HepG2 (cell line): ENCODE measurements around the gene MMP19. TPM values are rescaled to one million over a fixed set of nuclear protein-coding genes. Genes with fewer than 3 reads are reported as not detected.
A peak's percentile ranks its signal among the peaks of the same experiment; 100 is the strongest.

ENCODE experiments used
- ADNP ChIP-seq: sonication (generic); formaldehyde crosslinking; IDR thresholded peaks from 2 replicates; pipeline ENCODE4 v1.4.0; 2020; ENCODE audit warnings: missing genetic modification reagents
- ARNTL ChIP-seq: sonication (generic); formaldehyde crosslinking; IDR thresholded peaks from 2 replicates; pipeline ENCODE4 v1.4.0; 2020; ENCODE audit warnings: mild to moderate bottlenecking, missing genetic modification reagents
- ATF1 ChIP-seq: IDR thresholded peaks from 2 replicates; pipeline ENCODE4 v1.6.1; 2016; ENCODE audit warnings: mild to moderate bottlenecking, control low read depth
- BCL6 ChIP-seq: IDR thresholded peaks from 2 replicates; pipeline ENCODE4 v1.6.1; 2016; ENCODE audit warnings: missing genetic modification reagents, missing compliant biosample characterization
- BORCS8-MEF2B ChIP-seq: sonication (generic); formaldehyde crosslinking; IDR thresholded peaks from 2 replicates; pipeline ENCODE4 v1.8.0; 2022; ENCODE audit warnings: mild to moderate bottlenecking, missing genetic modification reagents
- CREB1 ChIP-seq, 2 experiments: fragments of 450-650 bp in 1 of 2; IDR thresholded peaks; 2 replicates each; pipeline ENCODE4 v1.6.1; 2016 to 2017; ENCODE audit warnings: control low read depth in 1 of 2, mild to moderate bottlenecking in 1 of 2, missing compliant biosample characterization in 1 of 2, missing genetic modification characterization in 1 of 2
- DR1 ChIP-seq: sonication (generic); formaldehyde crosslinking; IDR thresholded peaks from 2 replicates; pipeline ENCODE4 v1.8.0; 2021; ENCODE audit warnings: mild to moderate bottlenecking, missing genetic modification reagents, inconsistent platforms
- FUBP1 ChIP-seq: sonication (generic); formaldehyde crosslinking; IDR thresholded peaks from 2 replicates; pipeline ENCODE4 v1.5.1; 2020; ENCODE audit warnings: missing genetic modification reagents, mild to moderate bottlenecking, borderline replicate concordance
- HNRNPUL1 ChIP-seq: fragments of 200-400 bp; formaldehyde crosslinking; IDR thresholded peaks from 2 replicates; pipeline ENCODE4 v1.6.1; 2017; ENCODE audit warnings: low read depth, mild to moderate bottlenecking, low read length, moderate library complexity
- KLF15 ChIP-seq: sonication (generic); formaldehyde crosslinking; IDR thresholded peaks from 2 replicates; pipeline ENCODE4 v1.8.1; 2023; ENCODE audit warnings: borderline replicate concordance, mild to moderate bottlenecking, inconsistent platforms, missing genetic modification reagents, mixed read lengths
- NAIF1 ChIP-seq: sonication (generic); formaldehyde crosslinking; IDR thresholded peaks from 2 replicates; pipeline ENCODE4 v1.5.0; 2020; ENCODE audit warnings: mild to moderate bottlenecking, missing genetic modification reagents, borderline replicate concordance
- NFKB2 ChIP-seq: sonication (generic); formaldehyde crosslinking; IDR thresholded peaks from 2 replicates; pipeline ENCODE4 v1.4.0; 2020; ENCODE audit warnings: missing genetic modification reagents, borderline replicate concordance
- SNAI1 ChIP-seq: sonication (generic); formaldehyde crosslinking; IDR thresholded peaks from 2 replicates; pipeline ENCODE4 v1.5.0; 2020; ENCODE audit warnings: mild to moderate bottlenecking, missing genetic modification reagents, borderline replicate concordance
- TFDP2 ChIP-seq: sonication (generic); formaldehyde crosslinking; IDR thresholded peaks from 2 replicates; pipeline ENCODE4 v1.4.0; 2020; ENCODE audit warnings: missing genetic modification reagents
- TGIF2 ChIP-seq: IDR thresholded peaks from 2 replicates; pipeline ENCODE4 v1.6.1; 2016; ENCODE audit warnings: control low read depth, missing compliant biosample characterization
- ZFP90 ChIP-seq: sonication (generic); formaldehyde crosslinking; IDR thresholded peaks from 2 replicates; pipeline ENCODE4 v1.8.0; 2022; ENCODE audit warnings: missing genetic modification reagents, mild to moderate bottlenecking, inconsistent platforms, borderline replicate concordance
- ZNF30 ChIP-seq: sonication (generic); formaldehyde crosslinking; IDR thresholded peaks from 2 replicates; pipeline ENCODE4 v1.5.0; 2020; ENCODE audit warnings: mild to moderate bottlenecking, missing genetic modification reagents
- ZNF451 ChIP-seq: sonication (generic); formaldehyde crosslinking; IDR thresholded peaks from 2 replicates; pipeline ENCODE4 v1.5.0; 2020; ENCODE audit warnings: mild to moderate bottlenecking, missing genetic modification reagents
- ZNF510 ChIP-seq: sonication (generic); formaldehyde crosslinking; IDR thresholded peaks from 2 replicates; pipeline ENCODE4 v1.4.0; 2020; ENCODE audit warnings: low read depth, mild to moderate bottlenecking, missing genetic modification reagents
- ZNF543 ChIP-seq: sonication (generic); formaldehyde crosslinking; IDR thresholded peaks from 2 replicates; pipeline ENCODE4 v1.4.0; 2020; ENCODE audit warnings: mild to moderate bottlenecking, missing genetic modification reagents
- polyA plus RNA-seq, 8 experiments: library from polyadenylated mRNA; depleted of rRNA in 3 of 8; stranded (reverse) in 7 of 8; unstranded in 1 of 8; fragments of >200 nt; fragmentation: Illumina TruSeq in 4 of 8; extraction: Trizol in 4 of 8; gene quantifications; 2 replicates each; pipeline versions ENCODE4 v1.2.1 to v1.2.3, GENCODE V29; 2011 to 2016; ENCODE audit warnings: low read depth in 4 of 8, missing spikeins in 1 of 8, mixed read lengths in 1 of 8; ENCODE audit not compliant: insufficient read depth in 1 of 8
- total RNA-seq, 5 experiments: library from RNA; depleted of rRNA; stranded (reverse); fragments of >200 nt; fragmentation: Illumina TruSeq; extraction: Trizol; gene quantifications; 2 replicates each; pipeline ENCODE4 v1.2.3, GENCODE V29; 2016; ENCODE audit warnings: low read depth in 1 of 5
- TF ChIP-seq, protein P1 (sequence below): sonication (generic); formaldehyde crosslinking; IDR thresholded peaks from 2 replicates; pipeline ENCODE4 v1.4.0; 2020; ENCODE audit warnings: mild to moderate bottlenecking, missing genetic modification reagents
- TF ChIP-seq, protein P2 (sequence below): sonication (generic); IDR thresholded peaks from 2 replicates; pipeline ENCODE4 v1.6.1; 2016; ENCODE audit warnings: low read depth, borderline replicate concordance

Gene MMP19
- total and polyA plus RNA-seq, 2 of the 13 experiments (the other 11 are each of a cell fraction or from before 2014, with no cell fraction given), result 0.07 to 0.08 TPM

DNA sequence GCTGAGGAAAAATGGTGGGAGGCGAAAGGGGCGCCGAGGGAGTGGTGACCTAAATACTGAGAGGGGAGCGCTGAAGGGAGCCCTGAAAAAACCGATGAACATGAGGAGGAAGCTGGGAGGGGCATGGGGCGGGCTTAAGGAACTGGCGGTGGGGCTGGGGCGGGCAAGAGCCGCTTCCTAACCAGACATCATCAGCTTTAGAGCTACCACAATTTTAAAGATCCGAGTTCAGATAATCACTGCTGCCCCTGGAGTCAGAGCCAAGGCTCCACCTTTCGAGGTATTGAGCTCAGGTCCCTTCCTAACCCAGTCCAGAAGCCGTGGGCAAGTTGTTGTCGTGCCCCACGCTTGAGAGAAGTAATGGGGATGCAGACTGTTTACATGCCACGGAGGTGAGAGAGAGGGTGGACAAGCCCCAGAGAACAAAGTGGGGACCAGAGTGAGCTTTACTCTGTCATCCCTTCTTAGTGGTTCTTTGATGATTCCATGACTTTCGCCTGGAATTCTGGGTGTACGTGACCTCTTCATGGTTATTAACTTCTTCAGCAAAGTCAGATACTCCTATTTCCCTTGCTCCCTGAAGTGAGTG lies 24.5 kb downstream of the MMP19 start (continued):
- TF ChIP-seq CREB1 (IDR thresholded peaks at IDR 0.05) (no peak), CREB1 (CRISPR knock-in tag; IDR thresholded peaks at IDR 0.05) (no peak), KLF15 (CRISPR knock-in tag) (no peak), BCL6 (CRISPR knock-in tag) (no peak), ZNF543 (CRISPR knock-in tag) (0 out of 2 replicates have a peak, but pooled peaks have one; percentile 50), TFDP2 (CRISPR knock-in tag) (no peak), ZNF510 (CRISPR knock-in tag) (no peak), DR1 (no peak), SNAI1 (no peak; the same call in 1 of the 2 replicates), NFKB2 (CRISPR knock-in tag) (no peak), ZFP90 (CRISPR knock-in tag) (0 out of 2 replicates have a peak, but pooled peaks have one; percentile 4), BORCS8-MEF2B (CRISPR knock-in tag) (0 out of 2 replicates have a peak, but pooled peaks have one; percentile 29), NAIF1 (CRISPR knock-in tag) (no peak), ATF1 (no peak), ADNP (CRISPR knock-in tag) (no peak), ZNF451 (no peak), ZNF30 (no peak), FUBP1 (CRISPR knock-in tag) (no peak), TGIF2 (CRISPR knock-in tag) (no peak), HNRNPUL1 (no peak), ARNTL (no peak)
- TF ChIP-seq, protein P1, sequence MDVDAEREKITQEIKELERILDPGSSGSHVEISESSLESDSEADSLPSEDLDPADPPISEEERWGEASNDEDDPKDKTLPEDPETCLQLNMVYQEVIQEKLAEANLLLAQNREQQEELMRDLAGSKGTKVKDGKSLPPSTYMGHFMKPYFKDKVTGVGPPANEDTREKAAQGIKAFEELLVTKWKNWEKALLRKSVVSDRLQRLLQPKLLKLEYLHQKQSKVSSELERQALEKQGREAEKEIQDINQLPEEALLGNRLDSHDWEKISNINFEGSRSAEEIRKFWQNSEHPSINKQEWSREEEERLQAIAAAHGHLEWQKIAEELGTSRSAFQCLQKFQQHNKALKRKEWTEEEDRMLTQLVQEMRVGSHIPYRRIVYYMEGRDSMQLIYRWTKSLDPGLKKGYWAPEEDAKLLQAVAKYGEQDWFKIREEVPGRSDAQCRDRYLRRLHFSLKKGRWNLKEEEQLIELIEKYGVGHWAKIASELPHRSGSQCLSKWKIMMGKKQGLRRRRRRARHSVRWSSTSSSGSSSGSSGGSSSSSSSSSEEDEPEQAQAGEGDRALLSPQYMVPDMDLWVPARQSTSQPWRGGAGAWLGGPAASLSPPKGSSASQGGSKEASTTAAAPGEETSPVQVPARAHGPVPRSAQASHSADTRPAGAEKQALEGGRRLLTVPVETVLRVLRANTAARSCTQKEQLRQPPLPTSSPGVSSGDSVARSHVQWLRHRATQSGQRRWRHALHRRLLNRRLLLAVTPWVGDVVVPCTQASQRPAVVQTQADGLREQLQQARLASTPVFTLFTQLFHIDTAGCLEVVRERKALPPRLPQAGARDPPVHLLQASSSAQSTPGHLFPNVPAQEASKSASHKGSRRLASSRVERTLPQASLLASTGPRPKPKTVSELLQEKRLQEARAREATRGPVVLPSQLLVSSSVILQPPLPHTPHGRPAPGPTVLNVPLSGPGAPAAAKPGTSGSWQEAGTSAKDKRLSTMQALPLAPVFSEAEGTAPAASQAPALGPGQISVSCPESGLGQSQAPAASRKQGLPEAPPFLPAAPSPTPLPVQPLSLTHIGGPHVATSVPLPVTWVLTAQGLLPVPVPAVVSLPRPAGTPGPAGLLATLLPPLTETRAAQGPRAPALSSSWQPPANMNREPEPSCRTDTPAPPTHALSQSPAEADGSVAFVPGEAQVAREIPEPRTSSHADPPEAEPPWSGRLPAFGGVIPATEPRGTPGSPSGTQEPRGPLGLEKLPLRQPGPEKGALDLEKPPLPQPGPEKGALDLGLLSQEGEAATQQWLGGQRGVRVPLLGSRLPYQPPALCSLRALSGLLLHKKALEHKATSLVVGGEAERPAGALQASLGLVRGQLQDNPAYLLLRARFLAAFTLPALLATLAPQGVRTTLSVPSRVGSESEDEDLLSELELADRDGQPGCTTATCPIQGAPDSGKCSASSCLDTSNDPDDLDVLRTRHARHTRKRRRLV (CRISPR knock-in tag), result no peak
- TF ChIP-seq, protein P2, sequence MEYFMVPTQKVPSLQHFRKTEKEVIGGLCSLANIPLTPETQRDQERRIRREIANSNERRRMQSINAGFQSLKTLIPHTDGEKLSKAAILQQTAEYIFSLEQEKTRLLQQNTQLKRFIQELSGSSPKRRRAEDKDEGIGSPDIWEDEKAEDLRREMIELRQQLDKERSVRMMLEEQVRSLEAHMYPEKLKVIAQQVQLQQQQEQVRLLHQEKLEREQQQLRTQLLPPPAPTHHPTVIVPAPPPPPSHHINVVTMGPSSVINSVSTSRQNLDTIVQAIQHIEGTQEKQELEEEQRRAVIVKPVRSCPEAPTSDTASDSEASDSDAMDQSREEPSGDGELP, result no peak
